Skin of body (tissue), 2 donors: ENCODE measurements around the gene ZNF33B. TPM values are rescaled to one million over a fixed set of nuclear protein-coding genes. Genes with fewer than 3 reads are reported as not detected.
"Not testable (repeated sequence)": the region's sequence is repeated elsewhere in the genome, so short reads cannot be mapped to it uniquely, and the experiment has no call there.

Experiments
- DNase-seq: peaks from one replicate; lab custom pipeline; 2025; lab: John Stamatoyannopoulos, UW
- total RNA-seq: library from RNA; depleted of rRNA; stranded (reverse); fragments of >200 nt; gene quantifications from one replicate; pipeline ENCODE4 v1.2.3, GENCODE V29; 2014

Gene ZNF33B
- total RNA-seq, 1 donor from 2014 or later: 11.6 TPM

DNA sequence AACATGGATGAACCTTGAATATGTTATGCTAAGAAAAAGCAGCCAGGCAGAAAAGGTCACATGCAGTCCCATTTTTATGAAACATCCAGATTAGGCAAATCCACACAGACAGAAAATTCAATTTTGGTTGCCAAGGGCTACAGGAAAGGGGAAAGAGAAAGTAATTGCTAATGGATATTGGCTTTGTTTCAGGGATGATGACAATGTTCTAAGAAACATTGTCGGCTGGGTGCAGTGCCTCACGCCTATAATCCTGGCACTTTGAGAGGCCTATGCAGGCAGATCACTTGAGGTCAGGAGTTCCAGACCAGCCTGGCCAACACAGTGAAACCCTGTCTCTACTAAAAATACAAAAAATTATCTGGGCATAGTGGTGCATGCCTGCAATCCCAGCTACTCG is 23.0 kb downstream of the ZNF33B start:
- no peak for DNase-seq

GRCh38 chr10:42609872-42610271 is 28.5 kb downstream of the ZNF33B start:
- no peak for DNase-seq

GRCh38 chr10:42598249-42598873 is 40.0 kb downstream of the ZNF33B start:
- no peak for DNase-seq

- DNase-seq: no peak
Observed at GRCh38 chr10:42596196-42596595, 42.2 kb downstream of the ZNF33B start.

GRCh38 chr10:42594246-42594650 is 44.1 kb downstream of the ZNF33B start:
- no peak for DNase-seq

GRCh38 chr10:42593284-42593683 is 45.1 kb downstream of the ZNF33B start:
- DNase-seq: no peak

GRCh38 chr10:42583828-42584227 is 54.5 kb downstream of the ZNF33B start:
- no peak for DNase-seq

DNA sequence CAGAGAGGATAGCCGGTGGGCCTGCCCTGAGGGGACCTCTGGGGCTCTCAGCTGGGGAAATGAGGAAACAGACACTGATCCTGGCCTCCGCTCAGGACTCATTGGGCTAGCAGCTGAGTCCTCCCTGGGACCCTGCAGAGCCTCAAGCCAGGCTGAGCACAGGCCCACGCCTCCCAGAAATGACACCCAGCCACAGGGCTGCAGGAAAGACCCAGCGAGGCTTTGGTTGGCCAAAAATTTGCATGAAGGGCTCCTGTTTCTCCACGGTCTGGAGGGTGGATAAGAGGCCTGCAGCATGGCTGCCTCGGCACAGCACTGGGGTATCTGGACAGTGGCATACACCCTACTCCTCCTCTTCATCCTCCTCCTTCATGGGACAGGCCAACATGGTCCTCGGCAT is 60.4 kb downstream of the ZNF33B start:
- DNase-seq: no peak

DNA sequence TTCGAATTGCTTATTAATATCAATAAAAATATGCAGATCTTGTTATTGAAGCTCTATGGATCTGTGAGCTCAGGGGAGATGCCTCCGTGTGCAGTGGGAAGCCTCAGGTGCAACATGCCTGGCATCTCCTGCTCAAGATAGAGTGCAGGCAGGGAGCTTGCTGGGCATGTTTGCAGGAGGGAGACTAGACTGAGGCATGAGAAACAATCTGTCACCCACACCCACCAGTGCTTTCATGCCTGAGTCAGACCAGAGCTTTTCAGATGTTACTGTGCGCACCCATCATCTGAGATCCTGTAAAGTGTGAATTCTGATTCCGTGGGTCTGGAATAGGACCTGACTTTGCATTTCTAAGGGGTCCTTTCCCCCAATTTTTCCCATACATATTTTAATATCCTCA is 62.0 kb downstream of the ZNF33B start:
- DNase-seq: no peak

- no peak for DNase-seq
Observed at GRCh38 chr10:42574336-42574735, 64.0 kb downstream of the ZNF33B start.

- DNase-seq: no peak
Observed at GRCh38 chr10:42556931-42557330, 81.4 kb downstream of the ZNF33B start.

- DNase-seq: not testable (repeated sequence)
Observed at GRCh38 chr10:42553576-42553975, 84.8 kb downstream of the ZNF33B start.

DNA sequence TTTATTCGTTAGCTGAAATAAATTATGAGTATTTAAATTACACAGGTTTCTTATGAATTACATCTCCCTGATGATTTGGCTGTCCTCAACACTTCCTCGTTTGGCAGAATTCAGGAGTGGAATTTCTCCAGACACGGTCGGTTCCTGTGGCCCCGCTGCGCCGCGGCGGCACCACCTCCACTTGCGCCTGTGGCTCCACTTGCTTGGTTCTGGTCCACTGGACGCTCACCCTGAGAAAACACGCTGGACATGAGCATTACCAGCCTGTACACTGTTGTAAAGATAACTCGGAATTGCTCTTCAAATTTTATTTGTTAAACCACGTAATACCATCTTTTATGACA is 85.3 kb downstream of the ZNF33B start:
- no peak for DNase-seq

DNA sequence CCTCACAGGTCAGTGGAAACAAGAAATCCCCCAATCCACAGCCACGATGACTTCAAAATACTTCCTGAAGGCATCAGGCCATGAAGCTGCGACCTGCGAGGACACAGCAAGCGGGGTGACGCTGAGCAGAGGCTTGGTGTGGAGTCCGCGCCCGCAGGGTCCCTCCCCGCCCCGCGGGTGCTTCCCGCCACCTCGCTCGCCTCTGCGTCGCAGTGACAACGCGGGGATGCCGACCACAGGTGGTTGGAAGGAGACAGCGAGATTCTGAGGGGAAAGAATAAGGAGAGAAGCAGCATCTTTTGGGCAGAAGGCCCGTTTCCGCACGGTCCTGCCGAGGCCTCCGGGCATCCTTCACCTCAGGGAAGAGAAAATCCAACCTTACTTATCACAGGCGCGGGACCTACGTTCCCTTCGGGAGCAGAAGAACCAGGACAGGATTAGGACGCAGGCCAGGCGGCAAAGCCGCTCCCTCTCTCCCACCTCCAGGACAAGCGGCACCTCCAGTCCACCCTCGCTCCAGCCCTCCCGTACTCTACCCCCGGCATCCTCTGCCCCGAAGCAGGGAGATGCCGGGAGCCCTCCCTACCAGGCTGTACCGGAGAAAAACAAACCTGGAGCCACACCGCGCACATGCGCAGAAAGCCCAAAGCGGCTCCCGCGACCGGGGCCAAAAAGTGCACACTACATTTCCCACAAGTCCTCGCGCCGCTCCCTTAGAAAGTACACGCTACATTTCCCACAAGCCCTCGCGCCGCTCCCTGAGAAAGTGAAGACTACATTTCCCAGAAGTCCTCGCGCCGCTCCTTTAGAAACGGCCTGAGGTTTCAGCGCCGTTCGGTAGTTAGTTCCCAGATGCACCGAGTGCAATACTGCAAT is 85.9 kb downstream of the ZNF33B start:
- DNase-seq: peak; percentile 94

DNA sequence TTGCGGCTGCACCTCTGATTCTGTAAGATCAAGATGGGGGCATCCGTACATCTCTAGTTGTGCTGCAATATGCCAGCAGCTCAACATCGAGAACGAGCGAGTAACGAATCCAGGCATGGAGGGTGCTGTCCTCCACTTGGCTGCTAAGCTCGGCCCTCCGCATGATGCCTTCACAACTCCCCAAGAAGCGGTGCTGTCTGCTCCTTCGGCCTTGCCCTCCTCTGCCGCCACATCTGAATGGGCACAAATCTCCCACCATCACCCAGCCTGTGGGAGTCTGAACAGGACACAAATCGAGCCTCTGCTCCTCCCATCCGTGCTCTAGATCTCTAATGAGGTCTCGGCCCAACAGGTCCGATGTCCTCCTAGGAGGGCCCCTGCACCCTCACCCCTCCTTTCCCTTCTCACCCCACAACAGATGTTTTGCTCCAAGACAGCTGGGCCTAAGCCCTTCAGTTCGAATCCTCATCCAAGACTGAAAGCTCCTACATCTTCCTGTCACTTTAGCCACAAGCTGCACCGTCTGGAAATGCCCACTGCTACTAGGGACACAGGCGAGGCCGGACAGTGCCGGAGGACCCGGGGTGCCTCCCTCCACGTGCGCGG is 86.7 kb downstream of the ZNF33B start:
- DNase-seq: no peak

- DNase-seq: no peak
Observed at GRCh38 chr10:42549851-42550250, 88.5 kb downstream of the ZNF33B start.

DNA sequence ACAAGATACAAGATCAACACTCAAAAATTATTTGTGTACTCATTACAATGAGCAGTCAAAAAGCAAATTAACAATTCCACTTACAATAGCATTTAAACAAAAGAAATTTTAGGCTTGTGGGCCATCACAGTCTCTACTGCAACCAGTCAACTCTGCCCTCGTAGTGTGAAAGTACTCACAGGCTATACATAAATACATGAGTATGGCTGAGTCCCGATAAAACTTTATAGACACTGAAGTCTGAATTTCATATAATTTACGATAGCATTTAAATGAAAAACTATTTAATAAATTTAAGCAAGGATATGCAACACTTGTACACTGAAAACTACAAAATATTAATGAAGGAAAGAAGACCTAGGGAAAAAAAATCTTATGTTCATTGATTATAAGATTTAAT is 90.1 kb downstream of the ZNF33B start:
- DNase-seq: no peak

GRCh38 chr10:42544945-42545344 is 93.4 kb downstream of the ZNF33B start:
- no peak for DNase-seq

- no peak for DNase-seq
Observed at GRCh38 chr10:42543840-42544372, 94.5 kb downstream of the ZNF33B start.
